ENCODE data around the gene SECTM1. TPM values are rescaled to one million over a fixed set of nuclear protein-coding genes. Genes with fewer than 3 reads are reported as not detected.

SECTM1 gene
- total and polyA plus RNA-seq, 9 of the 15 experiments (the other 6 are each of a cell fraction or from before 2014, with no cell fraction given): 0.11 to 0.46 (median 0.18) TPM; not detected in 6

- TF ChIP-seq MNT (conservative IDR thresholded peaks at IDR 0.05): peak; percentile 57 to 79
- TF ChIP-seq ELF2 (CRISPR knock-in tag; IDR thresholded peaks at IDR 0.05): no peak
- TF ChIP-seq ATF1 (CRISPR knock-in tag; IDR thresholded peaks at IDR 0.05): no peak
- peak; percentile 80 for TF ChIP-seq ATF1 (tag; IDR thresholded peaks at IDR 0.05)
- TF ChIP-seq ZBTB8A (IDR thresholded peaks at IDR 0.05; ENCODE audit: partially characterized antibody): no peak
- TF ChIP-seq ZNF778 (CRISPR knock-in tag; IDR thresholded peaks at IDR 0.05): no peak
- TF ChIP-seq IRF9 (tag; IDR thresholded peaks at IDR 0.05): no peak
- TF ChIP-seq CLOCK (CRISPR knock-in tag; IDR thresholded peaks at IDR 0.05; ENCODE audit: borderline replicate concordance): no peak
- TF ChIP-seq JUND (IDR thresholded peaks at IDR 0.05; ENCODE audit: borderline replicate concordance, low read depth, low read length): peak; percentile 98
- peak; percentile 97 for TF ChIP-seq JUND (tag; IDR thresholded peaks at IDR 0.05; ENCODE audit: borderline replicate concordance, low read depth, low read length)
- no peak for TF ChIP-seq STAG1 (CRISPR knock-in tag; IDR thresholded peaks at IDR 0.05; ENCODE audit: borderline replicate concordance)
- no peak for TF ChIP-seq FOXP1 (CRISPR knock-in tag; IDR thresholded peaks at IDR 0.05)
- no peak for TF ChIP-seq TCF3 (CRISPR knock-in tag; IDR thresholded peaks at IDR 0.05)
- TF ChIP-seq JUN (IDR thresholded peaks at IDR 0.05; ENCODE audit: borderline replicate concordance, low read depth, low read length): peak; percentile 97
- TF ChIP-seq JUN (CRISPR knock-in tag; IDR thresholded peaks at IDR 0.05; ENCODE audit: borderline replicate concordance): peak; percentile 46; the same call in 1 of the 2 replicates
- TF ChIP-seq ZNF609 (CRISPR knock-in tag; IDR thresholded peaks at IDR 0.05; ENCODE audit: borderline replicate concordance): no peak
Observed at GRCh38 chr17:82338858-82339633, 5.5 kb upstream of the SECTM1 start (continued).
